ENCODE measurements around the gene RNLS.

RNLS gene

DNA sequence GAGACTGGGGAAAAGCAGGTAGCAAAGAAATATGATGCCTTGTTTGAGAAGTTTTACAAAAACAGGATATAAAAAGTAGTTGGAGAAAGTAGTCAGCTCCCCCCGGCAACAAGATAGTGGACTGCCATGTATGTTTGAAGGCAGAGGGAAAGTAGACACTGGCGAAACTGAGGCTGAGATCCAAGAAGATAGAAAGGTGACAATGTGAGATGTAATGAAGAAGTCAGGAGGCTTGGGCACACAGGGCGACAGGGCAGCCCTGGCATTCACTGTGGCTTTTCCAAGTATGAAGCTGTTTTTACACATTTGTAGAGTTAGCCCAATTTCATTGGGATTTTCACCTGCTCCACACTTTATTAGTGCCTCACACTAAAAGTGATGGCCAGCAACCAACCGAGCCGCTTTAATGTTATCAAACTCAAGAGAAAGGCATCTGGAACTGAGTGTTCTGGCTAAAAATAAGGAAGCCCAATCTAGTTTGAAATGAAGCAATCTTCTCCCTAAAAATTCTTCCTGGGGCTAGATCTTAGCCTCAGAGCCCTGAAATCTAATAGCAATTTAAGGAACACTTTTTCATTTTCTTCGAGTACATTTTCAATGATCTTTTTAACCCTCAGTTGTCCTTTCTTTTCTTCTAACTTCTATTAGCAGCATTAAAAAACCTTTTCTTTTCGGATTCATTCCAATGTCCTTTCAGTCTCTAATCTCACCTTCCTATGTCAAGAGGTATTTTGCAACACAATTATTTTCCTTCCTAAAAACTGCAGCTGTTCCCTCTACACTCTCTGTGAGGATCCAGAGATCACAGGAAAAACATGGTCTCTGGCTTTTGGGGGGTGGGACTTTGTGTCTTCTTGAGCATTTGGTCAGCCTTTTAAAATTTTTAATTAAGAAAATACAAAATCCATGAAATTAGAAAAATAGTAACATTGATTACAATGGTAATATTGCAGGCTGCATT is 108.0 kb downstream of the RNLS start:
- no peak for DNase-seq

DNA sequence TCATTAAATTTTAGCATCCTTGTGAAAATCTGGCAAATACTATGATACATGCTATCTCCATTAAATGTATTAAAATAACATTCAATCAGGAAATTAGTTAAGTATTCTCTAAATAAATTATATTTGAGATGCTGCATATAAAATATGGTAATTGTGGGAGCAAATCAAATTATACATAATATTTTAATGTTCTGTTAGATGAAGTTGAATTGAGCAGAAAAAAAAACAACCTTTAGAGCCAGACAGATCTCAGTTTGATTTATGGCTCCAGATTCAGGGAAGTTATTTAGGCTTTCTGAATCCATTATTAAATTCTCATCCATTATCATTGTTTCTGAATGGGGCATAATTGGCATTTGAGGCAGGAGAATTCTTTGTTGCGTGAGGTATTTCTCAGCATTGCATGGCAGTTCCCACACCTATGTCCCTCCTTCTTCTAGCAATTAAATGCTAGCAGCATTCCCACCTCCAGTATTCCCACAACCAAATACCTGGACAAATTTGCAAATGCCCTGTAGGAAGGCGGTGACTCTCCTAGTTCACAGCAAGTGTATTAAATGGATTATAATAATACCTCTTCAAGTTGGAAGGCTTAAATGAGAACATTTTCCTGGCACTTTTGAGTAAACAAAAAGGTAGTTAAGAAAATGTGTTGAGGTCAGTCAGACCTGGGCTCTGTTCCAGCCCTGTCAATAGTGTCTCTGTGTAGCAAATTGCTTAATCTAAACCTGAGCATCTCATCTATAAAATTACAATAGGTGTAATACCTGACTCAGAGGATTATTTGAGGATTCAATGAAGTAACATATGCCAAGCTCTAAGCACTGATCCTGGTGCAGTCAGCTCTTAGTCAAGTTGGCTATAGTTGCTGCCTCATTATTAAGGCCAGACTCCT is 108.9 kb downstream of the RNLS start:
- DNase-seq, result no peak

DNA sequence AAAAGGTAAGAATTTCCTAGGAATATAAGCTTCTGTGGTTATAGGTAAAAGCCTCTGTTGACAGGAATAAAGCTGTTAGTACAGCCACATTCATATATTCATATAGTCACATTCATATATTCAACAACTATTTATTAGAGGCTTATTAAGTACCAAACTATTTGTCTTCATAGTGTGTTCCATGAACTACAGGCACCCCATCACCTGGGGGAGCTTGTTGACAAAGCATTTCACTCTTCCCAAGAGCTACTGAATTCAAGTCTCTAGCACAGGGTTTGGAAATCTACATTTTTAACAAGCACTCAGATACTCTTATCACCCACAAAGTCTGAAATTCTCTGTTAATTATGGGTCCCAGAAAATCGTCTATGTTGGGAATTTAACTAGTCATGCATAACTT is 110.6 kb downstream of the RNLS start:
- no peak for DNase-seq

DNA sequence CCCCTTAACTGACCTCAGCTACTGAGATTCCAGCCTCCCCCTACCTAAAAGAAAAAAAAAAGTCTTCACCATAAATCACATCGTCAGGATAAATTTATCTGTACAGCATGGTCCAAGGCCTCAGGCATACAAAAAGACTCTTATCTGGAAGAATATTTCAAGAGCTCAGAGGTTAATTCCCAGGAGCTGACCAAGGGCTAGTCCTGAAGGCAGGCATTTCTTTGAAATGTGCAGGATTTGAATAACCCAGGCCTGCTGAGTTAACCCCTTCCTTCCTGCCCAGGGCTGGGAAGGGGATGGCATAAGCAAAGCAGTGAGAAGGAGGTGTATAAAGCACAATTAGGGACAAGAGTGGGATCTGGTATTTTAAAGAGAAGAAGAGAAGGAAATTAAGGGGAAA is 111.2 kb downstream of the RNLS start:
- no peak for DNase-seq

DNA sequence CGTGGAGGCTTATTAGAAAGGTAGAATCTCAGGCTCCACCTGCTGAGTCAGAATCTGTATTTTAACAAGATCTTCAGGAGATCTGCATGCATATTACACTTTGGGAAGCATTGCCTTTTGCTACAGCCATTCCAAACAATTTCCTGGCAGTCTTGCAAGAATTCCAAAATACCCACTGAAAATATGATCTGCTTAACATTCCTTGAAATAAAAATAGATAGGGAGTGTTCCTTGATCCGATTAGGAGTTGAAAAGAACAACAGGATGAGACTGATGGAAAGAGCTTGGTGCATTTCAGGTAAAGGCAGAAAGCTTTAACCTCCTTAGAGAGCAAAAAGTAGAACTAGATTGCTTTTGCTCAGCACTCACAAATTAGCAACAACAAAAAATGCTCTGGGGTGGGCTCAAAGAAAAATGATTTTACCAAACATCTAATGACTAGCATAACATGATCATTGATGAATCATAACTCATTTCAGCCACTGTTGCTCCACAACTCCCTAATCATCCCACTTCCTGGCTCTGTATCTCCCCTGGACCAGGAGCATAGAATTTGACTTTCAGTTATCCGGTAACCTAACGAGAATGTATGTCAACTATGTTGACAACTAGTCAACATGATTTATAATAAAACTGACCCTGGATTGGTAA is 115.2 kb downstream of the RNLS start:
- no peak for DNase-seq

DNA sequence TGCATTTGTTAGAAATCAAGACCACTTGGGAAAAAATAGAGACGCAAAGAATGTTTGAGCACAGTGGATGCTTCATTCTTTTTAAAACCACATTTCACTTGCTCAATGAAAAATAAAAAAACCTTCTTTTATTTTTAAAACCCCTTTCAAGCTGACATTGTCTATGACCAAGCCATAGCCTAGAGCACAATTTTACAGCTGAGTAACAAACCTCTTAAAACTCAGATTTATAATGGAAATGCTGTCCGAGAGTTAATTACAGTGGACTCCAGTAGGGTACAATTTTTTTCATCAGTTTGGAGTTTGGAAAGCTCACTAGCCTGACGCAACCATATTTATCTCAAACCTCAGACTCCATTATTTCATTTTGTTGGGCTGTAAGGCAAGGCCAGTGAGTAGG is 116.3 kb downstream of the RNLS start:
- DNase-seq, result no peak

DNA sequence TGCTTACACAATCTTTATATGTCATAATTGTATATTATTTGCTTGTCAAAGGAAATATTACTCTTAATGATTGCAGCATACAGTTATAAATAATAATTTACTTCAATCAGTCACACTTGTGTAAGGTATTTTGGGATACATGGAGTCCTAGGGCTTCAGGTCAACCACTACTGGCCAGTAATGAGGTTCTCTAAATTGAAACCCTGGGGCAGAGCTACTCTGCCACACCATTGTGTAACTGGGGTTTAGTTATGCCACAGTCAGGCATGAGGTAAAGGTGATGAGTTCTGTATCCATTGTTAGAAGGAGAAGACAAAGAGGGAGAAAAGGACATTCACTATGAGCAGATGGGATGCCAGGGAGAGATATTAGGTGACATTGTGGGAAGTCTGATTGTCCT is 117.4 kb downstream of the RNLS start:
- DNase-seq, result no peak

DNA sequence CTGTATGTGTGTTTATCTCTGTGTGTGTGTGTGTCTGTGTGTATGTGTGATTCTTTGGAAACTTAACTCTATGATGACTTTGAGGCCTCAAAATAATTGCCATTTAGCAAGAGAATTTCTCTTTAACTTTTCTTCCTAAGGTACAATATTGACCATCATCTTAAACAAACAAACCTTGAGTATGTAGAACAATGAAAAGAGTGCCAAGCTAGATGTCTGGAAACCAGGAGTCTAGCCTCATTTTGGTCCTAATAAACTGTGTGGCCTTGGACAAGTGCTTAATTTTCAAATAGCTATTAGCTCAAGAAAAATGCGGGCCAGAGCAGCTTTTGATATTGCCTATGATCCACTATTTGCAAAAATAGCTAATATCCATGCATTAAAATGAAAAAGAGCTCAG is 119.3 kb downstream of the RNLS start:
- DNase-seq, result no peak

DNA sequence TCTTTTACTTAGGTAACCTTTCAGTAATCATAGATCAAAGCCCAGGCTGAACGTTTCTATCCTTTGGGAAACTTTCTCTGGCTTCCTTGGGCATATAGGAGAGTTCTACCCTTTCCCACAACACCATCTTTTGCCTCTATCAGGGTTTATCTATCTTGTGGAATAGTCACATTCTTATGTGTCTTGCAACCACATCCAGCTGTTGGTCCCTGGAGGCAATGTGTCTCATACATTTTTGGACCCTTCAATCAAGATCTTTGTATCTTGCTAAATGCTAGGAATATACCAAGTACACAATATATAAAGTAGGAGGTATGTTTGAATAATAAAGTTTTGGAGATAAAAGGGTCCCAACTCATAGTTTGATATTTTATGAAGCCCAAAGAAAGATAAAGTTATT is 121.7 kb downstream of the RNLS start:
- DNase-seq, result no peak

DNA sequence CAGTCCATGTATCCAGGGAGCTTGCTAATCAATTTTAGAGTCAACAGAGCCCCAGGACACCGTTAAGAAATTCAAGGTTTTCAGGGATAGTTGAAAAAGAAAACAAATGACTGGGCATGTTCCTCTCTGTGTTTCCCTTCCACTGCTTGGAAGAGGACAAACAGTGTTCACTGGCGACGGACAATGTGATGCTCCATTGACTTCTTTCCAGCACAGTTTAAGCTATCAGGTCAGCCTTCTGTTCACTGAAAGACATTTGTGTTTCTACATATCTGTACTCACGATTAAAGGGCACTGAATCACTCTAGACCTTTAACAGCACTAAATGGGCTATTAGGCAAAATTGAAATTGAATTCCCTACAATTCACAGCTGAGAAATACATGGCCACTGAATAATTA is 123.6 kb downstream of the RNLS start:
- DNase-seq, result no peak

DNA sequence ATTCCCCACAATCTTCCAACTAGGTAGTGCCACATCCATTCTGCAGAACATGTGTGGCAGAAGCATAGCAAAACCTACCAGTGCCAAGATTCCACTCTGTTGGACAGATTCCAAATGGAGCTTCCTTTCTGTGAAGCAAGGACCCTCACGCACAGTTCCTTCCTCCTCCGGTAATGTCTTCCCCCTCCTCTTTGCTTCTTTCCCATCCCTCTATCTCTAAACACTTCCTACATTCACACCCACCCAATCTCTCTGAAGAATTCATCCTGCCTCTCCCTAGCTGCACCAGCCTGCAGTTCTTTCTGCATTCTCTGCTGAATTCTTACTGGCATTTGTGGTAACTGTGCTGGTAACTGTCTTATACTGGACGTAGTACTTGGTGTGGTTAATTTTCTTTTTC is 124.9 kb downstream of the RNLS start:
- no peak for DNase-seq

DNA sequence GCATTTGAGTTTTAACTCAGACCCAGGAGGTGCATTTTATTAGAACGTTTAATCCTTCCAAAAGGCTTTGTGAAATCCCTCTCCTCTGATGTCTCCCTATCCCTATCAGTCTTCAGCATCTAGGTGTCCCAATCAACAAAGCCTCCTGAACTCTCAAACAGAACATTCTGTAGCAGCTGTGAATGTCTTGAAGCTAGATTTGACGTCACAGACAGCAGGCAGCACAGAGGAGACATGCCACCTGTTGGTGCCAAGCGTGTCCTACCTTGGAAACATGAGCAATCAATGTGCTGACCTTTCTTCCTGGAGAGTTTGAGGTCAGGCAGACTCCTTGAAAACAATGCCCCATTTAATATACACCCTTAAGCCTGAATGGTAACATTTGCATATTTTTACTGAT is 125.5 kb downstream of the RNLS start:
- DNase-seq, result no peak

DNA sequence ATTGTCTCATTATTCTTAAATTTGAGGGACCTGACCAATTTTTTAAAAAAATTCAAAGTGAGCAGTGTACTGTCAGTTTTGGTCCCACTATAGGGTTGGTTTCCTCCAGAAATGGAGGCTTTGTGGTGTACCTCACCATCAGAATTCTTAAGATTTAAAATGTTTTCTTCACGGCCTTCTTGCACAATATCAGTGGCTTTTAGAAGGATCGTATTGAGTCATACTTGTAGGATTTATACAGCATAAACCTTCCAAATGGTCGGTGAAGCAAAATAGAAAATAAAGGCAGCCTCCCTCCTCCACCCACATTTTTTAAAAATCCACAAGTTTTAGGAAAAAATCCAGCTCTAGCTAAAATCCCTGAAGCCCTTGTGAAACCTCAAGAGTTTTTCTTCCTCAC is 126.4 kb downstream of the RNLS start:
- DNase-seq, result no peak

DNA sequence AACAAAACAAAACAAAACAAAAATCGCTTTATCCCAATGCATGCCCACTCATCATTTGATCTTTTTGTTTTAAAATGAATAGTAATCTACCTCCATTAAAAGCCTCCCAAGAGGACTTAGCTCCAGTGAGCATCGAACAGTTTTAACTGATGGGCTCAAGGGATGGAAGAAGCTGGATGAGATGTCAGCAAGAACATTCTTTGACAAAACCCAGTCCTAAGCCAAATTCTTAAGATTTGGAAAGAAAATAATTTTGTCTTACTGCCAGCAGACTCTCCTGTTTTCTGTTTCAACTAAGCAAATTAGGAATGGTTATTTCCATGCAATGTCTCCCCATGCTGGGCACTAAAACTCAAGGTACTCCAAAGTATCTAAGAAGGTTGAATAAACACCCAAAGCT is 127.3 kb downstream of the RNLS start:
- DNase-seq, result no peak

DNA sequence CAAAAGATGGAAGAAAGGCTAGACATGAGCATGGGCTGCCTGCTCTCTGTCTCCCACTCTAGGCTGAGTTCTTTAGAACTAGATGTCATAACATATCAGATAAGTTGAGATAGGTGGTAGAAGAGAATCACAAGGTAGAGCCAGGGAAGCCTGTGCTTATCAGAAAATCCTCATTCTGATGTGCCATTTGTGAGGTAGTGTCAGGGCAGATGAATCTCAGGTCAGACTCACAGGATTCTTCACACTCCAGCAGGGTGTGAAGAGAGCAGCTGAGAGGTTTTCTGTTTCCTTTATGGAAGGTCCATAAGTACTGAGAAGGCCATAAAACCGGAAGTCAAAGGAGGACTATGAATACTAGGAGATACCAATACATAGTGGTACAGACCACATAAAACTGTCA is 132.9 kb downstream of the RNLS start:
- no peak for DNase-seq

DNA sequence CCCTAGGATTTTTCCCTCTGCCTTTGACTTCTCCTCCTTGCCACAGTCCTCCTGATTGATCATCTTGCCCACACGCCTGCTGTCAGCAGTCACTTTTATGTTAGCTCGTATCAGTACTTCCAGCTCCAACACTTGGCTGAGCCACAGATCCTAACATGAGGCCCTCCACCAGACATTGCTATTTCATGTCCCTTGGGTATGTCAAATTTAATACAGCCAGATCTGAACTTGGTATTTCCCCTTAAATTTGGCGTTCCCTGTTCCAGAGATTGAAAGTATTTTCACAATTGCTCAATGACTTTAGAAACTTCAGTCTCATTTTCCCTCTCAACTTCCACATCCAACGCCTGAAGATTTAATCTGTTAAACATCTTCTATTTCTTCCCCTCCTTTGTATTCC is 140.4 kb downstream of the RNLS start:
- DNase-seq, result no peak

DNA sequence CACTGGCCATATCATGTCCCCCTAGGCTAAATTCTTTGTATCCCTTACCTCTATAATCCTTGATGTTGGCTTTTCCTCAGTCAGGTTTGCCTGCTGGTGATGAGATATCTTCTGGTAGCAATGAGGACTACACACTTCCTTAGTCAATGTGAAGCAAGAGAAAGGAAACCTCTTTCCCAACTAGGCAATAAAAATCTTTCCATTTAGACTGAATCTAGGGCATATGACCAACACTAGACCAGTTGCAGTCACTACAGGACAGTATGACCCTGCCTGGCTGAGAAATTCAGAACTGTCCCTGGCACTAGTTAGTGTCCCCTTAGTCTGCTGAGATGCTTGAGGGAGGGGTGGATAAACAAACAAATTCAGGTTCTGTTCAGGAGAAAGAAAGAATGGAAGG is 142.6 kb downstream of the RNLS start:
- no peak for DNase-seq

DNA sequence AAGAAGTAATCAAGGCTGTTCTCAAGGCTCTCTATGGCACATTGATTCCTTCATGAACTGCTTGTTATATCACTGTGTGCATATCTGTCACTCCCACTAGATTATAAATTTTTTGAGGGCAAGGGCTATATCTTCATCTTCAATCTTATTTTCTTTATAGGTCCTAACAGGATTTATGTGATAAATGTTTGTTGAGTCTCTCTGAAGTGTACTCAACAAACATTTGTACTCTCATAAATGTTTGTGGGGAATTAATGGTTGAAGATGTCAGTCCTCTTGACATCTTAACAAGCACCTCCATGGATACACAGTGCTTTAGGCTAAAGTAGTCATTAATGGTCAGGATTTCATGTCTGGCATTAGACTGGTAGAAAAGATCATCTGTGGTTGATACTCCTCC is 143.2 kb downstream of the RNLS start:
- no peak for DNase-seq

DNA sequence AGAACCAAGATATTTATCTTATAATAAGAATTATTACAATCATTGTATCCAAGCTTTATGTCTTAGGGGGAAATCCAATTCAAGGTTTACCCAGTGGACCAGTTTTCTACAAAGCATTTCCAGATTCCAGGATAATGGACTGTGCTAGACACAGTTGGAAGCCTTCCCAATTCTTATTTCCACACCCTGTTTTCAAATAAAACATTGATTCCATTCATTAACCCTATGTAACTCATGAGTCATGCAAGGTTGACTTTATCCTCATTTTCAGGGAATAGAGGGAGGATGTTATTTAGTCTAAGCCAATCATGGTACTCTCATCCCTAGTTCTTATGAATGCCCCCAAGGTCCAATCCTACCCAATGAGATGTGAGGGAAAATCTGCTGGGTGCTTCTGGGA is 145.7 kb downstream of the RNLS start:
- DNase-seq, result no peak

DNA sequence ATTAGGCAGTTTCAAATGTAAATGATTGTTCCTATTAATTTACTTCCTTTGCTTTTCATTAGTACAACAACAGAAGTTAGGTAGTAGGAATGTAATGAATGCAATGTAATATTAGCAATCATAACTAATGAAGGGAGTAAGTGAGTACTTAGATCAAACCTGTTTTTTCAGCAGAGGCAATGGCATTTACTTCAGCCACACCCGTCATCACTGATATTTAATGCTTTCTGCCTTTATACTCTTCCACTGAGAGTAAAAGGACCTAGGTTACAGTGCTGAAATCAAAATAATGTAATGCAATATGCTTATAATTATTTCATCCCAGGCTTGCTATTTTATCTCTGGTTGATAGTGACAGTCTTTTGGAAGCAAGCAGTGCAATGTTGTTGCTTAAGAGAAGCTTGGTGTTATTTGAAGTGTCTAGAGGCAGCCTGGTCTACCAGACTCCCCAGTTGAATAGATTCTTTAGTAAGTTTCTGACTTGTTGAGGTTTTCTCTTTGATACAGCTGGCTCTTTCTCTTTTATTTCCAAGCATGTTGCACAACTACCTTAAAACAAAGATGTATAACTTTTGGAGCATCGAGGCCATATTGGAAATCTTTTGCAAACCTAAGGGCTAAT is 149.4 kb downstream of the RNLS start:
- no peak for DNase-seq

DNA sequence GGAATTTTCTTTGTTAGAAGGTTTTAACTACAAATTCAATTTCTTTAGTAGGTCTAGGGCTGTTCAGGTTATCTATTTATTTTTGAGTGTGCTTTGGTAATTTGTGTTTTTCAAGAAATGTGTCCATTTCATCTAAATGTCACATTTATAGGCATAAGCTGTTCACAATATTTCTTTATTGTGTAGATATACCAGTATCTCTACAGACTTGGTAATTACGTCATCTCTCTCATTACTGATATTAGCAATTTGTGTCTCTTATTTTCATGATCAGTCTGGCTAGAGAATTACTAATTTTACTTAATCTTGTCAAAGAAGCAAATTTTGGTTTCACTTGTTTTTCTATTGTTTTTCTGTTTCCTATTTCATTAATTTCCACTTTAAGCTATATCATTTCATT is 152.0 kb downstream of the RNLS start:
- DNase-seq, result no peak

DNA sequence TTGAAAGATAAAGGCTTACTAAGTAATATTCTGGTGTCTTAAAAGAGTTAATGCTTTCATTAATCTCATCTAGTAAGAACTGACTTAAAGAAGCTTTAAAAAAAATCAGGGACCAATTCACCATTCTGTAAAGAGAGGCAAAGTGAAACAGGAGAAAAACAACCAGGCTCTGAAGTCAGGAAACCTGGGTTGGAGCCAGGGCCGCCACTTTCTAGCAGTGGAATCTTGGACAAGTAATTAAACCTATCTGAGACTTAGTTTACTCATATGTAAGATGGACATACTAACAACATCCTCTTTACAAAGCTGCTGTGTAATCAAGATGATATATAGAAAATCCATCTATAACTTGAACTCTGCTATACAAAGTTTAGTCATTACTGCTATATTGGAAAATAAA is 154.1 kb downstream of the RNLS start:
- DNase-seq, result no peak

DNA sequence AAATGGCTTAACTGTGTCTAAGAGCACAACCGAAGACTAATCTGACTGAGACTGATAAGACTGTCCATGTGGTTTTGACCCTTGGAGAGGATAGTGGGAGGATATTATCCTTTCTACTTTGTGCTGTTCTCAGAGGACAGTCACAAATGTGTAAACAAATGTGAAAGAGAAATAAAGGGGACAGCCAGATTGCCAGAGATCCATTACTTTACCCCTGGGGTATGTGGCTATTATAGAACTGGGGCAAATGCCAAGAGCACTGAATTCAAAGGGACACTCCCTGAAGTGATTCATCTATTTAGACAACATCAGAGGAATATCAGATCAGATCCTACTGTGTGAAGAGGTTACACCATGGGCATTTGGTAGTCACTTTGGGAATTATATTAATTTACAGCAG is 154.7 kb downstream of the RNLS start:
- no peak for DNase-seq

All from stimulated activated CD4-positive, alpha-beta T cell treated with anti-CD3 and anti-CD28 coated beads, Interleukin-4, amount 100 ng/mL, for 24 hours (primary cell).